Measurements from ENCODE around the gene SLC3A2.

- no peak for TF ChIP-seq POLR2AphosphoS5 (IDR thresholded peaks at IDR 0.05; ENCODE audit: insufficient read depth, low read depth, low read length)
- TF ChIP-seq JUN (IDR thresholded peaks at IDR 0.05; ENCODE audit: borderline replicate concordance, insufficient read depth, insufficient read length, low read depth): no peak
- TF ChIP-seq CTCF (IDR thresholded peaks at IDR 0.05; ENCODE audit: extremely low read depth in 1 of 2, insufficient read depth in 1 of 2, low read depth in 1 of 2, low read length in 2 of 2): no peak
- no peak for TF ChIP-seq EZH2 (IDR thresholded peaks at IDR 0.05; ENCODE audit: borderline replicate concordance, low read depth, low read length, severe bottlenecking)
- no peak for TF ChIP-seq POLR2A (IDR thresholded peaks at IDR 0.05; ENCODE audit: low read depth, low read length)
- no peak for TF ChIP-seq GATA2 (IDR thresholded peaks at IDR 0.05; ENCODE audit: insufficient read depth, insufficient read length, low read depth, low read length)
- no peak for TF ChIP-seq MAX (IDR thresholded peaks at IDR 0.05; ENCODE audit: insufficient read depth, insufficient read length)
These were observed 39.4 kb downstream of the SLC3A2 start for GRCh38 chr11:62919898-62920640.

Data from endothelial cell of umbilical vein (primary cell).